Glutamatergic neuron (in vitro differentiated cells): ENCODE results near the gene LRCH1. TPM values are rescaled to one million over a fixed set of nuclear protein-coding genes. Genes with fewer than 3 reads are reported as not detected.

Experiments used
- DNase-seq: peaks from one replicate; pipeline ENCODE4 v3.0.0; 2022
- H3K27ac Mint-ChIP-seq: one replicate; pipeline ENCODE4 v1.8.0; 2020; ENCODE audit warnings: mild to moderate bottlenecking, mixed read lengths, inconsistent platforms; ENCODE audit not compliant: unreplicated experiment
- H3K27me3 Mint-ChIP-seq: one replicate; pipeline ENCODE4 v1.8.0; 2020; ENCODE audit warnings: mild to moderate bottlenecking, moderate library complexity, mixed read lengths, inconsistent platforms; ENCODE audit not compliant: unreplicated experiment
- H3K36me3 Mint-ChIP-seq: one replicate; pipeline ENCODE4 v1.8.0; 2020; ENCODE audit warnings: mild to moderate bottlenecking, mixed read lengths, inconsistent platforms; ENCODE audit not compliant: unreplicated experiment
- H3K4me1 Mint-ChIP-seq: one replicate; pipeline ENCODE4 v1.8.0; 2020; ENCODE audit warnings: mild to moderate bottlenecking, low read depth, mixed read lengths, inconsistent platforms; ENCODE audit not compliant: unreplicated experiment
- H3K4me3 Mint-ChIP-seq: one replicate; pipeline ENCODE4 v1.8.0; 2020; ENCODE audit warnings: mild to moderate bottlenecking, mixed read lengths, inconsistent platforms; ENCODE audit not compliant: unreplicated experiment
- H3K9me3 Mint-ChIP-seq: one replicate; pipeline ENCODE4 v1.8.0; 2020; ENCODE audit warnings: mild to moderate bottlenecking, moderate library complexity, mixed read lengths, inconsistent platforms; ENCODE audit not compliant: unreplicated experiment
- total RNA-seq: library from RNA; stranded (reverse); fragmentation: NEBNext Ultra II Directional; extraction: Animal tissue kit (Norgen Biotek cat#: 25700); gene quantifications from one replicate; pipeline ENCODE4 v1.2.1, GENCODE V29; 2021; ENCODE audit not compliant: unreplicated experiment
- TF ChIP-seq, protein P1 (sequence below): fragments of 200-600 bp; sonication (generic); IDR thresholded peaks from one replicate; pipeline ENCODE4 v1.5.0; 2021; ENCODE audit not compliant: partially characterized antibody, unreplicated experiment

LRCH1 gene
- total RNA-seq, 1 donor from 2014 or later: 40.6 TPM

DNA sequence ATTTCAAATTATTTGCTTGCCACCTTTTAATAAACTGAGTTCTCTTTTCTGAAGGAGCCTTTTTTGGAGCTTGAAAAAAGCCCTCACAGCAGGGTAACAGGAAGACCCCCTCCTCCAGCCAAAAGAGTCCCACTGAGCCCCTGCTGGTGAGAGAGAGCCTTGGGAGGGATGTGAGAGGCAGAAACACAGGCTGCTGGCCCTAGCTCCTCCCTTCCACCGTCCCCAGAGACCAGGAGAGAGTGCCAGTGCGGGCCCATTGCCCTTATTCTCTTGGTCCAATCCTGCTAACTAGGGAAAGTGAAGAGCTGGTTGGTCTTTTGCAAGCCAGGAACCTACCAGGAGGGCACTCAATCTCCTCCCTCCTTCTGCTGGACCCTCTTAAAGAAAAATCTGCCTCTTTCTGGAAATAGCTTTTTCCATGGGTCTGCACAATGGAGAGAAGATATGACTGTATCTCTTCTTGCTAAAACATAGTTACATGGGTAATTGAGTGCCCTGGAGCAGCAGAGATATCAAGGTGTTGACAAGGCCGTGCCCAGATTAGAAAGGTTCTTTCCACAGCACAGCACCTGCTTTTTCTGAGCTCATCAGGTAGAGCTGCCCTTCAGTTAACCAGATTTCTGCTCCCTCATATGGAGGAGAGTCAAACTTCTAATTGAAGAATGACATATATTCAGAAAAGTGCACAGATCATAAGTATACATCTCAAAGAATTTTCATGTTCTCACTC, 113.9 kb downstream of the LRCH1 start:
- TF ChIP-seq, protein P1, sequence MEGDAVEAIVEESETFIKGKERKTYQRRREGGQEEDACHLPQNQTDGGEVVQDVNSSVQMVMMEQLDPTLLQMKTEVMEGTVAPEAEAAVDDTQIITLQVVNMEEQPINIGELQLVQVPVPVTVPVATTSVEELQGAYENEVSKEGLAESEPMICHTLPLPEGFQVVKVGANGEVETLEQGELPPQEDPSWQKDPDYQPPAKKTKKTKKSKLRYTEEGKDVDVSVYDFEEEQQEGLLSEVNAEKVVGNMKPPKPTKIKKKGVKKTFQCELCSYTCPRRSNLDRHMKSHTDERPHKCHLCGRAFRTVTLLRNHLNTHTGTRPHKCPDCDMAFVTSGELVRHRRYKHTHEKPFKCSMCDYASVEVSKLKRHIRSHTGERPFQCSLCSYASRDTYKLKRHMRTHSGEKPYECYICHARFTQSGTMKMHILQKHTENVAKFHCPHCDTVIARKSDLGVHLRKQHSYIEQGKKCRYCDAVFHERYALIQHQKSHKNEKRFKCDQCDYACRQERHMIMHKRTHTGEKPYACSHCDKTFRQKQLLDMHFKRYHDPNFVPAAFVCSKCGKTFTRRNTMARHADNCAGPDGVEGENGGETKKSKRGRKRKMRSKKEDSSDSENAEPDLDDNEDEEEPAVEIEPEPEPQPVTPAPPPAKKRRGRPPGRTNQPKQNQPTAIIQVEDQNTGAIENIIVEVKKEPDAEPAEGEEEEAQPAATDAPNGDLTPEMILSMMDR: no peak
- peak; percentile 49 for DNase-seq
- no peak overlapping the region for H3K27ac Mint-ChIP-seq
- no peaks in the 10 kb centered on the region for H3K9me3 Mint-ChIP-seq
- H3K4me1 Mint-ChIP-seq: peaks cover 27% of the 10 kb centered on the region
- H3K4me3 Mint-ChIP-seq: no peak overlapping the region
- peaks cover 2% of the 10 kb centered on the region for H3K27me3 Mint-ChIP-seq
- H3K36me3 Mint-ChIP-seq: peaks cover 12% of the 10 kb centered on the region

DNA sequence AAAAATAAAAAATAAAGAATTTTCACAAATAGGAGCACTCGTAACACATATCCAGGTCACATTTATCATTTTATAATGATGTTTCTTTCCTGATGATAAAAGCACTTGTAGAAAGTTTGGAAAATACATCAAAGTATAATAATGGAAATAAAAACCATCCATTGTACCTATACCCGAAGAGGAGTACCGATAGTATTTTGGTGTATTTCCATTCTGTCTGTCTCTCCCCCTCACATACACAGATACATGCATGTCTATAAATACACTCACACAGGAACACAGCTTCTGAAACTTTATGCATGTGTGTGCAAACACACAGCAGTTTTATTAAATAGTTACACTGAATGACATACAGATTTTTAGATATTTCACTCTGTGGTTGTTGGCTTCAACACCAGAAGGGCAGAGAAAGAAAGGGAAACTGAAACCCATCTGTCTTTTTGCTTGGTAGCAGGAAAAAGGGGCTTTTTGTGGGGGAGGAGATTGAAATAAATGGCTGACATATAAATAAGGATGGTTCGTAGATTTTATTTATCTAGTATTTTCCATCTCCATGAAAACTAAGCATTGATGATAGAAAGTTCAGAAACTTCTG, 114.8 kb downstream of the LRCH1 start:
- H3K4me1 Mint-ChIP-seq: peaks cover 30% of the 10 kb centered on the region
- peaks cover 14% of the 10 kb centered on the region for H3K36me3 Mint-ChIP-seq
- H3K27me3 Mint-ChIP-seq: peaks cover 4% of the 10 kb centered on the region
- no peak overlapping the region for H3K27ac Mint-ChIP-seq
- no peaks in the 10 kb centered on the region for H3K9me3 Mint-ChIP-seq
- H3K4me3 Mint-ChIP-seq: no peak overlapping the region
- TF ChIP-seq, protein P1: no peak
- DNase-seq: no peak

DNA sequence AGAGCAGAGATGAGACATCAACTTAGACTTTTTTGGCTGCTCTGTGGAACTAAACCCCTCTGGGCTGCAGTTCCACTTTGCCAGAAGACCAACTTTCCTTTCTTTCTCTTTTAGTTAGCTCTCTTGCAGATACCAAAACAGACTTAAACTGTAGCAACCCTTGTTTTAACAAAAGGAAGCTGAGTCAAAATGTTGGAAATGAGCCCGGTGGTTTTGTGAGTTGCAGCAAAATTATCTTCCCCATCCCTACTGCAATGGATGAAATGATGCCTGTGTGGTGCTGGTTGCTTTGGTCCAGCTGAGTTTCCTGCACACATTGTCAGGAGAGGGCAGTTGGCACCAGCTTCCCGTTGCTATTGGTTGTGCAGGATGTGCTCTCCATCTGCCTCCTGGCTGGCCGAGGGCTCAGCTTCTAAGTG, 115.3 kb downstream of the LRCH1 start:
- no peak for DNase-seq
- no peak overlapping the region for H3K27ac Mint-ChIP-seq
- peaks cover 14% of the 10 kb centered on the region for H3K36me3 Mint-ChIP-seq
- TF ChIP-seq, protein P1: no peak
- H3K4me3 Mint-ChIP-seq: no peak overlapping the region
- H3K4me1 Mint-ChIP-seq: peaks cover 30% of the 10 kb centered on the region
- no peaks in the 10 kb centered on the region for H3K9me3 Mint-ChIP-seq
- peaks cover 4% of the 10 kb centered on the region for H3K27me3 Mint-ChIP-seq

DNA sequence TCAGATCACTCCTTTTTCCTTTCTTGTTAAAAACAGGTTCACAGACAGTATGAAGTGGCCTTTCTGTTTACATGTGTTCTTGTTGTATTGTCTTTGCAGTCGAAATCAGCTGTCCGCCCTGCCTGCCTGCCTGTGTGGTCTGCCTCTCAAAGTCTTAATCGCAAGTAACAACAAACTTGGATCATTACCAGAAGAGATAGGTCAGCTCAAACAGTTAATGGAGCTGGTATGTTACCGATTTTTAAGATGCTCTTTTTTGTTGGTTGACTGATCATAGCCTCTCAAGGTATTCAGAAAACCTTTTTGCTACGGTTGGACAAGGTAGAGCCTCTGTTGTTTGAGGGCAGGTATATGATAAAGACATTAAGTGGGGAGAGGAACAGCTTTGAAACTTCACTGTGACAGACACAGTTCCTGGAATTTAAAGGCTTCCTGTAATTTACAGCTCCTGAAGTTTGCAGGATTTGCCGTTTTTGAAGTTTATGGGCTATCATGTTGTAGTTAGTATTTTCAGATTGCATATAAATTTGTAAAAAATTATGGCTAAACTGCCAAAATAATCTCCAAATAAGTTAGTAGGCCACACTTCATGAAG, 116.1 kb downstream of the LRCH1 start:
- no peak overlapping the region for H3K27ac Mint-ChIP-seq
- no peak for DNase-seq
- H3K27me3 Mint-ChIP-seq: peaks cover 4% of the 10 kb centered on the region
- no peak overlapping the region for H3K4me3 Mint-ChIP-seq
- H3K36me3 Mint-ChIP-seq: peaks cover 14% of the 10 kb centered on the region
- H3K9me3 Mint-ChIP-seq: no peaks in the 10 kb centered on the region
- peaks cover 29% of the 10 kb centered on the region for H3K4me1 Mint-ChIP-seq
- TF ChIP-seq, protein P1: no peak
